KOPT-K1 (cell line): ENCODE measurements around the gene WARS2.

Experiments
- H3K27ac ChIP-seq: fragments of 200-600 bp; sonication (generic); 2 replicates; pipeline ENCODE4 v1.5.1; 2016; ENCODE audit warnings: antibody characterized with exemption, mild to moderate bottlenecking, low read depth, low read length; ENCODE audit not compliant: poor library complexity, severe bottlenecking
- H3K36me3 ChIP-seq: fragments of 200-600 bp; sonication (generic); 2 replicates; pipeline ENCODE4 v1.5.1; 2017; ENCODE audit warnings: antibody characterized with exemption, mild to moderate bottlenecking, low read length, moderate library complexity; ENCODE audit not compliant: insufficient read depth
- H3K9me3 ChIP-seq: fragments of 200-600 bp; sonication (generic); 2 replicates; pipeline ENCODE4 v1.5.1; 2017; ENCODE audit warnings: antibody characterized with exemption, low read length, mild to moderate bottlenecking; ENCODE audit not compliant: insufficient read depth, poor library complexity, severe bottlenecking

WARS2 gene

DNA sequence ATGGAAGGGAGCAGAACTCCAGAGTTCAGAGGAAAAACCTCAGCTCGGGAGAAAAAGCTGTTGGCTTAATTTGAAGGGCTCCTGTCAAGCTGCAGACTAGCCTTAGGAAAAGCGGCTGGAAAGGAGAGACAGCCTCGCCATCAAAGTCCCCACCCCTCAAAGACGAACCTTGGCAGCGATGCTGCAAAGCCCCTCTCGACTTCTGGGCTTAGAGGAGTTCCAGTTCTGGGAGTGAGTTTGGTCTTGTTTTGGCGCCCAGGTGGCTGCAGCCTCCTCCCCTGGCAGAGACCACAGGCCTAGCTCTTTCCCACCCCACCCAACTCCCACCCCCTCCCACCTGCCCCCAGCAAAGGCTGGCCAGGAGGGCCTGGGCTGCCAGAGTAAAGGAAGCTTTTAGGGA lies 143.2 kb downstream of the WARS2 start:
- no peak overlapping the region for H3K27ac ChIP-seq
- H3K9me3 ChIP-seq, result peaks cover 3% of the 10 kb centered on the region
- no peaks in the 10 kb centered on the region for H3K36me3 ChIP-seq

GRCh38 chr1:118995312-118996016 lies 145.0 kb downstream of the WARS2 start:
- no peak overlapping the region for H3K27ac ChIP-seq
- peaks cover 8% of the 10 kb centered on the region for H3K9me3 ChIP-seq
- H3K36me3 ChIP-seq, result no peaks in the 10 kb centered on the region

- Histone ChIP-seq H3K9me3 (peaks cover 12% of the 10 kb centered on the region), H3K27ac (no peak overlapping the region), H3K36me3 (no peaks in the 10 kb centered on the region)
These were observed 146.8 kb downstream of the WARS2 start for GRCh38 chr1:118993700-118994026.

GRCh38 chr1:118992868-118993699 lies 147.4 kb downstream of the WARS2 start:
- Histone ChIP-seq H3K27ac (no peak overlapping the region), H3K9me3 (peaks cover 18% of the 10 kb centered on the region), H3K36me3 (no peaks in the 10 kb centered on the region)

DNA sequence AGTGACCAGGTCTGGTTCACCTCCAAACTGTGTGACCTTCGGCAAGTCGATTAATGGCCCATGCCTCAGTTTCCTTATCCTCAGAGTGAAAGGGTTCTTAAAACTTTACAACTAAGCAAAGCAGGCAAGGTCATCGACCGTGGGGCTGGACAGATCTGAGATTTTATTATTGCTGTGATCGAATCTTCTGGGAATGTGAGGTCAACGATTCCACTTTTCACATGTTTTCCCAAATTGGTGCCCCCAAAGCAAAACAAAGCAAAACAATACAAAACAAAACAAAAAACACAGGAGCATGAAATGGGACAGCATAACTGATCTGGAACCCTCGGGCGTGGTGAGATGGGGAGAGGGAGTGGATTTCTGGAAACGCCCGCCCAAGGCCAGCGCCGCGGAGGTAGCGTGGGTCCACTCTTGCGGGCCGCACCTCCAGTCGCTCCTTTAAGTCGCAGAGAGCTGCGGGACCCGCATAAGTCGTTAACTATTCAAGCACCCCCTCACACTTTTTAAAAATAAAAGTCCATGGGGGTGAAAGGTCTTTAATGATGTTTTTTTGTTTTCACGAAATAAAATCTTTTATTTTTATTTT lies 148.1 kb downstream of the WARS2 start:
- H3K36me3 ChIP-seq, result no peaks in the 10 kb centered on the region
- H3K27ac ChIP-seq, result no peak overlapping the region
- H3K9me3 ChIP-seq, result peaks cover 21% of the 10 kb centered on the region

GRCh38 chr1:118991448-118991847 lies 149.0 kb downstream of the WARS2 start:
- peaks cover 25% of the 10 kb centered on the region for H3K9me3 ChIP-seq
- no peaks in the 10 kb centered on the region for H3K36me3 ChIP-seq

GRCh38 chr1:118990513-118991152 lies 149.8 kb downstream of the WARS2 start:
- Histone ChIP-seq H3K27ac (no peak overlapping the region), H3K9me3 (peaks cover 25% of the 10 kb centered on the region)

More at GRCh38 chr1:118991448-118991847, 149.0 kb downstream of the WARS2 start:
- H3K27ac ChIP-seq, result no peak overlapping the region

GRCh38 chr1:118989878-118990378 lies 150.5 kb downstream of the WARS2 start:
- H3K9me3 ChIP-seq, result peaks cover 25% of the 10 kb centered on the region

More at GRCh38 chr1:118990513-118991152, 149.8 kb downstream of the WARS2 start:
- no peaks in the 10 kb centered on the region for H3K36me3 ChIP-seq

GRCh38 chr1:118989006-118989815 lies 151.2 kb downstream of the WARS2 start:
- H3K36me3 ChIP-seq, result no peaks in the 10 kb centered on the region
- H3K27ac ChIP-seq, result no peak overlapping the region
- H3K9me3 ChIP-seq, result peaks cover 25% of the 10 kb centered on the region

More at GRCh38 chr1:118989878-118990378, 150.5 kb downstream of the WARS2 start:
- Histone ChIP-seq H3K36me3 (no peaks in the 10 kb centered on the region), H3K27ac (no peak overlapping the region)

DNA sequence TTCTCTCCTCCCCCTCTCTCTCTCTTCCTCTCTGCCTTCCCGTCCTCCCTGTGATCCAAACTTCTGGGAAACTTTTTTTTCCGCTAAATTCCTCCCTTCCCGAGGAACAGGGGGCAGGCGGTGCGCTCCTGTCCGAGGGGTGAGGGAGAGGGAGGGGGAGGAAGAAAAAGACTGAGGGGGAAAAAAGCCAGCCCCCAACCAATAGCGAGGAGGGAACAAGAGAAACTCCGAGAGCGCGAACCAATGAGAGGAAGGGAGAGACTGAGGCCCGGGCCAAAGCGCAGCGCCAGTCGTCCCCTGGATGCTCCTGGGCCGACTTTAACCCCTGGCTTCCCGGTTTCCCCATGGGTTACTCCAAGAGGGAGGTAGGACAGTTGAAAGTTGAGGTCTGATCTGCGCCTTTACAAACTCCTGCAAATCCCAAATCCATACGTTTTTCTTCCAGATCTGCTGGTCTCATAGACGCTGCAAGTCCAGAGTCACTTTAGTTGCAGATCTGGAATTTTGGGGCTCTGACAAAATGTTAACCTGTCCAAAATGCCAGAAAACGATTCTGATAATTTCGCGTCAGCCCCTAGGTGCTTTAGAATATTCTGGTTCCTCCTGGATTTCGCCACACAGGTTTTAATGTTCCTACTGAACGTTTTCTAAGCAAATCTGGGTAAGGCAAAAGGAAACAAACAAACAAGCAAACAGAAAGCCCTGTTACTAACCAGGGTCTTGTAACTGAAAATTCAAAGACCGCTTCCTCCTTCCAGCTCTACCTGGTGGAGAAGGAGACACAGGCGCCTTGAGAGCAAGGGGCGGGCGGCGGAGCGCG lies 152.1 kb downstream of the WARS2 start, which contains the start of gene TBX15:
TSS of gene TBX15 (minus strand) at position 158 of the 820 bp plus-strand sequence. CDS start 548 bp downstream, outside the sequence.
- Histone ChIP-seq H3K27ac (no peak within 1 kb of the TSS), H3K36me3 (no peaks in the 10 kb centered on the region), H3K9me3 (peaks cover 22% of the 10 kb centered on the region)

GRCh38 chr1:118987468-118988185 lies 152.8 kb downstream of the WARS2 start:
- peaks cover 22% of the 10 kb centered on the region for H3K9me3 ChIP-seq
- H3K27ac ChIP-seq, result no peak overlapping the region
- no peaks in the 10 kb centered on the region for H3K36me3 ChIP-seq

GRCh38 chr1:118986555-118987467 lies 153.6 kb downstream of the WARS2 start:
- Histone ChIP-seq H3K27ac (no peak overlapping the region), H3K36me3 (no peaks in the 10 kb centered on the region), H3K9me3 (peaks cover 18% of the 10 kb centered on the region)
